Uterus (tissue), 4 donors: ENCODE data around the gene TMEM200B. TPM values are rescaled to one million over a fixed set of nuclear protein-coding genes. Genes with fewer than 3 reads are reported as not detected.

Experiments used
- DNase-seq, 2 donors: peaks; one replicate each; pipeline ENCODE4 v3.0.0-alpha.2; 2019 to 2020
- H3K27ac ChIP-seq, 2 donors: fragments of 200-600 bp; sonication (generic); 1 replicate in 1 of 2; 2 replicates in 1 of 2; pipeline ENCODE4 v1.5.1; 2016 to 2018
- H3K27me3 ChIP-seq, 2 donors: fragments of 200-600 bp; sonication (generic); one replicate each; pipeline ENCODE4 v1.5.1; 2018 to 2019; ENCODE audit warnings: control low read depth in 1 of 2
- H3K36me3 ChIP-seq, 2 donors: fragments of 200-600 bp; sonication (generic); one replicate each; pipeline ENCODE4 v1.5.1; 2019; ENCODE audit warnings: control low read depth in 1 of 2
- H3K4me1 ChIP-seq, 2 donors: fragments of 200-600 bp; sonication (generic); one replicate each; pipeline ENCODE4 v1.5.1; 2018 to 2019; ENCODE audit warnings: control low read depth in 1 of 2
- H3K4me3 ChIP-seq, 2 donors: fragments of 200-600 bp; sonication (generic); 1 replicate in 1 of 2; 2 replicates in 1 of 2; pipeline ENCODE4 v1.5.1; 2018 to 2019; ENCODE audit warnings: mild to moderate bottlenecking in 1 of 2
- H3K9me3 ChIP-seq, 2 donors: fragments of 200-600 bp; sonication (generic); one replicate each; pipeline ENCODE4 v1.5.1; 2019; ENCODE audit warnings: control low read depth in 1 of 2
- POLR2A ChIP-seq, 2 donors: fragments of 450-650 bp; IDR thresholded peaks; one replicate each; pipeline ENCODE4 v1.6.1; 2016; ENCODE audit warnings: antibody characterized with exemption in 2 of 2, mild to moderate bottlenecking in 1 of 2, moderate library complexity in 1 of 2
- intact Hi-C: fragments of 100-400 bp; cut with DNase I; formaldehyde crosslinking; loops from one replicate; pipeline ENCODE4 v1.15.1; 2023; ENCODE audit warnings: low total_unique reads
- total RNA-seq, 4 donors: library from RNA; depleted of rRNA in 3 of 4; stranded (reverse); fragments of >200 nt in 3 of 4; gene quantifications; one replicate each; pipeline versions ENCODE4 v1.1.0 to v1.2.4, GENCODE V29; 2014 to 2023
- TF ChIP-seq, protein P1 (sequence below), 4 experiments: fragments of 200-600 bp in 2 of 4; fragments of 450-650 bp in 2 of 4; sonication (generic) in 2 of 4; IDR thresholded peaks; one replicate each; pipeline ENCODE4 v1.5.1; 2016 to 2019; ENCODE audit warnings: antibody characterized with exemption in 4 of 4, mild to moderate bottlenecking in 2 of 4, moderate library complexity in 1 of 4
- donor health status: DM: yes; HTN: yes; CAD: no.

TMEM200B gene
- total RNA-seq, 4 donors from 2014 or later = 31.3 to 67.5 (median 41.9) TPM

DNA sequence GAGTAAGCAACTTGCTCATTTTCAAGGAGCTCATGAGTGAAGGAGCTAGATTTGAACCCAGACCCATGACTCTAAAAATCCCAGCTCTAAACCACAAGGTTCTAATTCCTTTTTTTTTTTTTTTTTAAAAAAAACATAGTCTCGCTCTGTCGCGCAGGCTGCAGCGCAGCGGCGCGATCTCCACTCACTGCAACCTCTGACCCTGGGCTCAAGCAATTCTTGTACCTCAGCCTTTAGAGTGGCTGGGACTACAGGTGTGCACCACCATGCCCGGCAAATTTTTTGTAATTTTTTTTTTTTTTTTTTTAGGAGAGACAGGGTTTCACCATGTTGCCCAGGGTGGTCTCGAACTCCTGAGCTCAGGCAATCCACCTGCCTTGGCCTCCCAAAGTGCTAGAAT, 44.2 kb upstream of the TMEM200B start:
- no peaks in the 10 kb centered on the region for H3K36me3 ChIP-seq
- H3K27ac ChIP-seq = no peak overlapping the region
- peaks cover 16 to 18% of the 10 kb centered on the region in 2 donors for H3K4me1 ChIP-seq
- no peaks in the 10 kb centered on the region for H3K27me3 ChIP-seq
- DNase-seq = no peak
- intact Hi-C loops = no loop called here
- H3K4me3 ChIP-seq = no peak overlapping the region
- TF ChIP-seq POLR2A (IDR thresholded peaks at IDR 0.05) = no peak
- TF ChIP-seq, protein P1, sequence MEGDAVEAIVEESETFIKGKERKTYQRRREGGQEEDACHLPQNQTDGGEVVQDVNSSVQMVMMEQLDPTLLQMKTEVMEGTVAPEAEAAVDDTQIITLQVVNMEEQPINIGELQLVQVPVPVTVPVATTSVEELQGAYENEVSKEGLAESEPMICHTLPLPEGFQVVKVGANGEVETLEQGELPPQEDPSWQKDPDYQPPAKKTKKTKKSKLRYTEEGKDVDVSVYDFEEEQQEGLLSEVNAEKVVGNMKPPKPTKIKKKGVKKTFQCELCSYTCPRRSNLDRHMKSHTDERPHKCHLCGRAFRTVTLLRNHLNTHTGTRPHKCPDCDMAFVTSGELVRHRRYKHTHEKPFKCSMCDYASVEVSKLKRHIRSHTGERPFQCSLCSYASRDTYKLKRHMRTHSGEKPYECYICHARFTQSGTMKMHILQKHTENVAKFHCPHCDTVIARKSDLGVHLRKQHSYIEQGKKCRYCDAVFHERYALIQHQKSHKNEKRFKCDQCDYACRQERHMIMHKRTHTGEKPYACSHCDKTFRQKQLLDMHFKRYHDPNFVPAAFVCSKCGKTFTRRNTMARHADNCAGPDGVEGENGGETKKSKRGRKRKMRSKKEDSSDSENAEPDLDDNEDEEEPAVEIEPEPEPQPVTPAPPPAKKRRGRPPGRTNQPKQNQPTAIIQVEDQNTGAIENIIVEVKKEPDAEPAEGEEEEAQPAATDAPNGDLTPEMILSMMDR (IDR thresholded peaks at IDR 0.05) = no peak
- H3K9me3 ChIP-seq = no peaks in the 10 kb centered on the region

DNA sequence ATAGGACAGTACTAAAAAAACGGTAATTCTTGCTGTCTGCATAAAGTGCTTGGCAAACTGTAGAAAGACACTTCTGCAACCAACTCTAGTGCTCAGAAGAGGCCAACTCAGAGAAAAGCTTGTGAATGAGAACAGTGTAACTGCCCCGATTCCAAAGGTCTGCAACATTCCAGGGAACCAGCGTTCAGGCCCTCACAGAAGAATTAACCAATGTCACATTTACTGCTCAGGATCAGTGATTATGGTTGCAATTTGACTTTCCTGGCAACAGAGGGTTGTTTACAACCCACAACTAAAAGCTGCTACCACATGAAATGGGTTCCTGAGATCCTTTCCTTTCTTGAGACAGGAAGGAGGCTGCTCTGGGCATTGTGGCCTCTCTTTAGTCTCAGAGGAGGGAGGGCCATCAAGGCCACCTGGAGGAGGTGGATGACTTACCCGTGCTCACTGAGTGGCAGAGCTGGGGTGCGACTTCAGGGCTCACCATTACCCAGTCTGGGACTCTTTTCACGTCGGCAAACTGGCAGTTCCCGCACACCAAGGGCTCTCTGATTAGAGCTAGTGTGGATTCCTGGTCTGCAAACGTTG, 42.7 kb upstream of the TMEM200B start:
- no peaks in the 10 kb centered on the region for H3K36me3 ChIP-seq
- H3K27ac ChIP-seq = no peak overlapping the region
- peaks cover 16 to 18% of the 10 kb centered on the region in 2 donors for H3K4me1 ChIP-seq

DNA sequence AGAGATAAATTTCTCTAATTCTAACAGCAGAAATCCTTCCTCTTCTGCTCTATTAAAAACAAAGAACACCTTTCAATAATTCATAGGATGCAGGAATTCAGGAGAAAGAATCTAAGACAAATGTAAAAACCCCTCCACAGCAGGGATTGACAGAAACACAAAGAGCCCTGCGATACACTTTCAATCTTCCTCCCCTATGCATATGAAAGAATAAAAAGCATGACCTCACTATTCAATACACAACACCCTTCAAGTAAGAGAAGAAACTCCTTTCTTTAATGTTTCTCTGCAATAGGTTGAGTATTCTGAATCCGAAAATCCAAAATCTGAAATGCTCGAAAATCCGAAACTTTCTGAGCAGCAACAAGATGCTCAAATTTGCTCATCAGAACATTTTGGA, 40.9 kb upstream of the TMEM200B start:
- no peaks in the 10 kb centered on the region for H3K9me3 ChIP-seq
- no peak overlapping the region for H3K4me3 ChIP-seq
- H3K27me3 ChIP-seq = no peaks in the 10 kb centered on the region
- intact Hi-C loops = no loop called here
- H3K27ac ChIP-seq = no peak overlapping the region
- H3K4me1 ChIP-seq = peaks cover 11 to 17% of the 10 kb centered on the region in 2 donors
- no peaks in the 10 kb centered on the region for H3K36me3 ChIP-seq
- TF ChIP-seq, protein P1 (IDR thresholded peaks at IDR 0.05) = no peak
- TF ChIP-seq POLR2A (IDR thresholded peaks at IDR 0.05) = no peak
- DNase-seq = no peak

More for the DNA sequence above, 42.7 kb upstream of the TMEM200B start:
- Histone ChIP-seq H3K9me3 (no peaks in the 10 kb centered on the region), H3K4me3 (no peak overlapping the region), H3K27me3 (no peaks in the 10 kb centered on the region)
- DNase-seq = no peak
- intact Hi-C loops = no loop called here
- TF ChIP-seq, protein P1 (IDR thresholded peaks at IDR 0.05) = no peak
- TF ChIP-seq POLR2A (IDR thresholded peaks at IDR 0.05) = no peak

DNA sequence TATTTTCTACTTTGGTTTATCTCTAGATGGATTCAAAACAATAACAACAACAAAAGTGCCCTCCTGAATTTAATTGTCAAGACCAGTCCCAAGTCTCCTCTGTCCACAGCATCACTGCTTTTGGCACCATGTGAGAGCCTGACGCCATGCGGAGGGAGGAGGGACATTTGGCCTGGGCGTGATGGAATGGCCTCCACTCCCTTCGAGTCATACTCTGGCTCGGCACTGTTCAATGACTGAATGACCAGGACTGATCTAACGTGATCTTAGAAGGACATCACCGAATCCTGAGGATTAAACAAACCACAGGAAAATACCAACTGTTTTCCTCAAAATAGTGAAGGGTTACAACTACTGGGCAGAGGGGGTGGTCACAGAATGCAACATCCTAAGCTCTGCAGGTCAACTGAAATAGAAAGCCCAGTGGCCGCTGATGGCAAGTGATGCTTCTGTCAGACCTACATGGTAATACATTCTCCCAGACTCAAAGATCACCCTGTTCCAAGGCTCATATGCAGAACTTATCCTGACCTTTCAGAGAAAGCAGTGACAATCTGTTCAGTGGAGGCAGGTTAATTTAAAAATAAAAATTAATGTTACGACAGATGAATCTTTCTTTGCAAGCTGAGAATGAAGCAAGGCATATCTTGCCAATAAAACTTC, 38.9 kb upstream of the TMEM200B start:
- no peak overlapping the region for H3K4me3 ChIP-seq
- no peaks in the 10 kb centered on the region for H3K9me3 ChIP-seq
- no peak for DNase-seq
- intact Hi-C loops = no loop called here
- peaks cover 7% of the 10 kb centered on the region in 2 donors for H3K4me1 ChIP-seq
- H3K27ac ChIP-seq = no peak overlapping the region
- H3K36me3 ChIP-seq = no peaks in the 10 kb centered on the region
- H3K27me3 ChIP-seq = no peaks in the 10 kb centered on the region
- TF ChIP-seq, protein P1 (IDR thresholded peaks at IDR 0.05) = no peak
- no peak for TF ChIP-seq POLR2A (IDR thresholded peaks at IDR 0.05)

DNA sequence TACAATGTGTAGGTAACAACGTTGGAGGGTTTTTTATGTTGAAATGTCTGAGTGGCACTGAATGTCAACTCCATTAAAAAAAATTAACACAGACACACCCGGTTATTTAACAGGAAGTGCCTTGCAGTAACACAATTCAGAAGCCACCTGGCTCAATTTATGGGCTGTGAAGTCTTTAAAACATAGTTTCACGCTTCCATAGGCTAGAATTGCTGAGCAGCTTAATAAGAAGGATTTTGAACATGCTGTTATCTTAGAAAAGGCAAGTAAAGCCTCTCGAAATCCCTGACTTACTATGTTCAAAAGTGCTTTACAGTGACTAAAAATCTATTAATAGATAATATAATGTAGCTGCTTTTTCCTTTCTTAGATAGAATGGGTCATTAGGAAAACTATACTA, 38.3 kb upstream of the TMEM200B start:
- intact Hi-C loops = no loop called here
- Histone ChIP-seq H3K27ac (no peak overlapping the region), H3K9me3 (no peaks in the 10 kb centered on the region), H3K4me1 (peaks cover 5 to 7% of the 10 kb centered on the region in 2 donors), H3K36me3 (no peaks in the 10 kb centered on the region), H3K4me3 (no peak overlapping the region), H3K27me3 (no peaks in the 10 kb centered on the region)
- no peak for DNase-seq
- TF ChIP-seq POLR2A (IDR thresholded peaks at IDR 0.05) = no peak
- TF ChIP-seq, protein P1 (IDR thresholded peaks at IDR 0.05) = no peak
